ENCODE measurements around the gene DEFB125.

GRCh38 chr20:61757-62156 is 25.7 kb upstream of the DEFB125 start:
- TF ChIP-seq CTCF (IDR thresholded peaks at IDR 0.05) (no peak), POLR2A (IDR thresholded peaks at IDR 0.05) (no peak)

All from Peyer's patch (tissue), 4 donors.